Suprapubic skin (tissue), 4 donors: Measurements from ENCODE around the gene CKLF. TPM values are rescaled to one million over a fixed set of nuclear protein-coding genes. Genes with fewer than 3 reads are reported as not detected.
A peak's percentile ranks its signal among the peaks of the same experiment; 100 is the strongest.

Source experiments
- DNase-seq, 2 donors: peaks; one replicate each; pipeline ENCODE4 v3.0.0-alpha.2; 2019; ENCODE audit warnings: low spot score in 2 of 2
- H3K27ac ChIP-seq: fragments of 200-600 bp; sonication (generic); one replicate; pipeline ENCODE4 v1.5.1; 2019
- H3K27me3 ChIP-seq: fragments of 200-600 bp; sonication (generic); one replicate; pipeline ENCODE4 v1.5.1; 2019
- H3K36me3 ChIP-seq: fragments of 200-600 bp; sonication (generic); one replicate; pipeline ENCODE4 v1.5.1; 2019
- H3K4me1 ChIP-seq: fragments of 200-600 bp; sonication (generic); one replicate; pipeline ENCODE4 v1.5.1; 2019
- H3K4me3 ChIP-seq: fragments of 200-600 bp; sonication (generic); one replicate; pipeline ENCODE4 v1.5.1; 2019; ENCODE audit warnings: mild to moderate bottlenecking
- H3K9me3 ChIP-seq: fragments of 200-600 bp; sonication (generic); one replicate; pipeline ENCODE4 v1.5.1; 2019
- CTCF ChIP-seq, 2 donors: fragments of 200-600 bp in 1 of 2; fragments of 450-650 bp in 1 of 2; sonication (generic) in 1 of 2; IDR thresholded peaks; one replicate each; pipeline ENCODE4 v1.5.1; 2016 to 2019; ENCODE audit warnings: antibody characterized with exemption in 2 of 2, mild to moderate bottlenecking in 1 of 2, moderate library complexity in 1 of 2
- EP300 ChIP-seq: sonication (generic); formaldehyde crosslinking; IDR thresholded peaks from one replicate; pipeline ENCODE4 v1.6.1; 2017; ENCODE audit warnings: antibody characterized with exemption
- POLR2A ChIP-seq, 2 donors: fragments of 450-650 bp; IDR thresholded peaks; one replicate each; pipeline ENCODE4 v1.6.1; 2017; ENCODE audit warnings: antibody characterized with exemption in 2 of 2, mild to moderate bottlenecking in 2 of 2, moderate library complexity in 2 of 2
- POLR2AphosphoS5 ChIP-seq, 3 donors: sonication (generic); formaldehyde crosslinking; IDR thresholded peaks; one replicate each; pipeline ENCODE4 v1.6.1; 2017; ENCODE audit warnings: antibody characterized with exemption in 3 of 3
- WGBS: methylation state at CpG from one replicate; pipeline ENCODE4 v1.1.5; 2018; 5-methylcytosine and 5-hydroxymethylcytosine counted together
- total RNA-seq, 4 donors: library from RNA; depleted of rRNA; stranded (reverse); fragments of >200 nt; gene quantifications; one replicate each; pipeline ENCODE4 v1.1.0, GENCODE V29; 2016

The CKLF gene
- total RNA-seq, 4 donors from 2014 or later, result 15.4 to 33.7 (median 21.4) TPM

GRCh38 chr16:66554021-66554420, 1.6 kb downstream of the CKLF start:
- 67% methylated on average over 3 of the region's 3 CpGs for WGBS
- Histone ChIP-seq H3K27me3 (no peaks in the 10 kb centered on the region), H3K9me3 (no peaks in the 10 kb centered on the region), H3K4me3 (peak overlapping the region; percentile 56), H3K36me3 (peaks cover 3% of the 10 kb centered on the region), H3K27ac (no peak overlapping the region), H3K4me1 (peaks cover 46% of the 10 kb centered on the region)
- TF ChIP-seq POLR2A (IDR thresholded peaks at IDR 0.05) (no peak), EP300 (no peak), CTCF (IDR thresholded peaks at IDR 0.05) (no peak), POLR2AphosphoS5 (IDR thresholded peaks at IDR 0.05) (no peak)
- no peak for DNase-seq

GRCh38 chr16:66554495-66554894, 2.1 kb downstream of the CKLF start:
- WGBS, result 86% methylated on average over 6 of the region's 6 CpGs
- no peaks in the 10 kb centered on the region for H3K9me3 ChIP-seq
- TF ChIP-seq POLR2AphosphoS5 (IDR thresholded peaks at IDR 0.05) (no peak), EP300 (no peak), CTCF (IDR thresholded peaks at IDR 0.05) (no peak), POLR2A (IDR thresholded peaks at IDR 0.05) (no peak)
- no peak overlapping the region for H3K27ac ChIP-seq
- no peak for DNase-seq
- no peaks in the 10 kb centered on the region for H3K27me3 ChIP-seq
- H3K4me1 ChIP-seq, result peaks cover 43% of the 10 kb centered on the region
- H3K36me3 ChIP-seq, result peaks cover 3% of the 10 kb centered on the region
- H3K4me3 ChIP-seq, result peak overlapping the region; percentile 1

GRCh38 chr16:66560107-66560506, 7.7 kb downstream of the CKLF start:
- no peak overlapping the region for H3K4me3 ChIP-seq
- H3K27me3 ChIP-seq, result no peaks in the 10 kb centered on the region
- no peaks in the 10 kb centered on the region for H3K4me1 ChIP-seq
- no peak for DNase-seq
- no peak overlapping the region for H3K27ac ChIP-seq
- TF ChIP-seq POLR2A (IDR thresholded peaks at IDR 0.05), result no peak
- no peak for TF ChIP-seq EP300
- TF ChIP-seq CTCF (IDR thresholded peaks at IDR 0.05), result no peak
- no peak for TF ChIP-seq POLR2AphosphoS5 (IDR thresholded peaks at IDR 0.05)
- peaks cover 10% of the 10 kb centered on the region for H3K36me3 ChIP-seq
- no peaks in the 10 kb centered on the region for H3K9me3 ChIP-seq
- 86% methylated on average over 1 of the region's 1 CpG for WGBS

- Histone ChIP-seq H3K4me1 (no peaks in the 10 kb centered on the region), H3K27me3 (no peaks in the 10 kb centered on the region), H3K9me3 (no peaks in the 10 kb centered on the region), H3K36me3 (peaks cover 24% of the 10 kb centered on the region), H3K4me3 (no peak overlapping the region), H3K27ac (no peak overlapping the region)
- no peak for TF ChIP-seq POLR2AphosphoS5 (IDR thresholded peaks at IDR 0.05)
- no peak for DNase-seq
- WGBS, result 93% methylated on average over 3 of the region's 3 CpGs
These were observed 9.2 kb downstream of the CKLF start for GRCh38 chr16:66561381-66562080.

GRCh38 chr16:66562409-66562808, 10.0 kb downstream of the CKLF start:
- 85% methylated on average over 1 of the region's 1 CpG for WGBS

GRCh38 chr16:66562986-66563385, 10.6 kb downstream of the CKLF start:
- WGBS, result 95% methylated on average over 2 of the region's 2 CpGs
- no peaks in the 10 kb centered on the region for H3K27me3 ChIP-seq
- H3K36me3 ChIP-seq, result peaks cover 25% of the 10 kb centered on the region
- no peaks in the 10 kb centered on the region for H3K4me1 ChIP-seq
- TF ChIP-seq POLR2AphosphoS5 (IDR thresholded peaks at IDR 0.05), result no peak
- no peak for TF ChIP-seq CTCF (IDR thresholded peaks at IDR 0.05)
- no peak for TF ChIP-seq POLR2A (IDR thresholded peaks at IDR 0.05)
- TF ChIP-seq EP300, result no peak
- no peak overlapping the region for H3K4me3 ChIP-seq
- DNase-seq, result no peak
- H3K9me3 ChIP-seq, result no peaks in the 10 kb centered on the region
- H3K27ac ChIP-seq, result no peak overlapping the region

More at GRCh38 chr16:66562409-66562808, 10.0 kb downstream of the CKLF start:
- Histone ChIP-seq H3K4me3 (no peak overlapping the region), H3K4me1 (no peaks in the 10 kb centered on the region), H3K9me3 (no peaks in the 10 kb centered on the region), H3K36me3 (peaks cover 26% of the 10 kb centered on the region), H3K27me3 (no peaks in the 10 kb centered on the region), H3K27ac (no peak overlapping the region)
- TF ChIP-seq POLR2AphosphoS5 (IDR thresholded peaks at IDR 0.05) (no peak), POLR2A (IDR thresholded peaks at IDR 0.05) (no peak)
- DNase-seq, result no peak
